ENCODE data around the gene FLII. TPM values are rescaled to one million over a fixed set of nuclear protein-coding genes. Genes with fewer than 3 reads are reported as not detected.

Gene FLII
- total and polyA plus RNA-seq, 2 of the 13 experiments (the other 11 are each of a cell fraction or from before 2014, with no cell fraction given), result 130 to 303 TPM

DNA sequence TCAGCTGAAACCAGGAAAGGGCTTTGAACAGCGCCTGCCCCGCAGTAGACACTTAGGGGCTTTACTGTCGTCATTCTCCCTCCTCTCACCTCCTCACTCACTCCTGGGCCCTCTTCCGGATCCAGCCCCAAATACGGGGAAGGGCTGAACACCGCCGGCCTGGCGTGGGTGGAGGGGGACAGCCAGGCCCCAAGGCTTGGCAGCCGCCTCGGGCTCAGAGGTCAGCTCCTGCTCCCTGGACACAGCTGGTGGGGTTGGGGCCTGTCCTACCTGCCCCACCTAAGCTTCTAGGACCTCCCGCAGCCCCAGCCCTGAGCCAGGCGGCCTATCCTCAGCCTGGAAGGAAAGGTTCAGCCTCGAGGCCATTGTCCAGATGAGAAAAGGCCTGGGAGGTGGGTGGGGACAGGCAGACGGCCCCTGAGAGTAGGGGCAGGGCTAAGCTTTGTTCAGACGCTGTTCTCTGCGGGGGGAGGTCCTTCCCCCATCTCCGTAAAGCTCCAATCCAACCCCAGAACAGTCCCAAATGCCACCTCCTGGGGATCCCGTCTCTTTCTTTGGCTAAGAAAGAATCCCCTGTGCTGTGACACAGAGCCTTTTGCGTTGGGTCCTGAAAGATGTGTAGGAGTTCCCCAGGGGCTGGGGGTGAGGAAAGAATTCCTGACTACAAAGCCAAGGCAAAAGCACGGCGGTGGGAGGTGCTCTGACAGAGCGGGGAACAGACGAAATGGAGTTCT is 34.0 kb downstream of the FLII start (continued):
- TF ChIP-seq, protein P1, sequence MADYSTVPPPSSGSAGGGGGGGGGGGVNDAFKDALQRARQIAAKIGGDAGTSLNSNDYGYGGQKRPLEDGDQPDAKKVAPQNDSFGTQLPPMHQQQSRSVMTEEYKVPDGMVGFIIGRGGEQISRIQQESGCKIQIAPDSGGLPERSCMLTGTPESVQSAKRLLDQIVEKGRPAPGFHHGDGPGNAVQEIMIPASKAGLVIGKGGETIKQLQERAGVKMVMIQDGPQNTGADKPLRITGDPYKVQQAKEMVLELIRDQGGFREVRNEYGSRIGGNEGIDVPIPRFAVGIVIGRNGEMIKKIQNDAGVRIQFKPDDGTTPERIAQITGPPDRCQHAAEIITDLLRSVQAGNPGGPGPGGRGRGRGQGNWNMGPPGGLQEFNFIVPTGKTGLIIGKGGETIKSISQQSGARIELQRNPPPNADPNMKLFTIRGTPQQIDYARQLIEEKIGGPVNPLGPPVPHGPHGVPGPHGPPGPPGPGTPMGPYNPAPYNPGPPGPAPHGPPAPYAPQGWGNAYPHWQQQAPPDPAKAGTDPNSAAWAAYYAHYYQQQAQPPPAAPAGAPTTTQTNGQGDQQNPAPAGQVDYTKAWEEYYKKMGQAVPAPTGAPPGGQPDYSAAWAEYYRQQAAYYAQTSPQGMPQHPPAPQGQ (CRISPR knock-in tag; IDR thresholded peaks at IDR 0.05; ENCODE audit: borderline replicate concordance), result no peak
- TF ChIP-seq EHMT2 (IDR thresholded peaks at IDR 0.05; ENCODE audit: borderline replicate concordance, low read depth, low read length) (no peak), FOXO1 (CRISPR knock-in tag; IDR thresholded peaks at IDR 0.05) (0 out of 2 replicates have a peak, but pooled peaks have one; percentile 23), TAF1 (CRISPR knock-in tag; IDR thresholded peaks at IDR 0.05) (peak; percentile 63), CHD4 (IDR thresholded peaks at IDR 0.05; ENCODE audit: borderline replicate concordance, low read length) (no peak), POGZ (CRISPR knock-in tag; IDR thresholded peaks at IDR 0.05) (no peak), ZNF501 (CRISPR knock-in tag; IDR thresholded peaks at IDR 0.05) (0 out of 2 replicates have a peak, but pooled peaks have one; percentile 34), FOXM1 (CRISPR knock-in tag; IDR thresholded peaks at IDR 0.05) (no peak), MIER2 (CRISPR knock-in tag; IDR thresholded peaks at IDR 0.05) (0 out of 2 replicates have a peak, but pooled peaks have one; percentile 13), DBP (CRISPR knock-in tag; IDR thresholded peaks at IDR 0.05; ENCODE audit: not compliant biosample characterization) (no peak), TCF7 (IDR thresholded peaks at IDR 0.05; ENCODE audit: low read depth) (no peak), NKX3-1 (CRISPR knock-in tag; IDR thresholded peaks at IDR 0.05) (no peak), NBN (conservative IDR thresholded peaks at IDR 0.05) (no peak), ZNF577 (CRISPR knock-in tag; IDR thresholded peaks at IDR 0.05; ENCODE audit: borderline replicate concordance, low read depth) (no peak), ZSCAN30 (CRISPR knock-in tag; IDR thresholded peaks at IDR 0.05) (no peak), KLF13 (CRISPR knock-in tag; IDR thresholded peaks at IDR 0.05) (no peak), HINFP (CRISPR knock-in tag; IDR thresholded peaks at IDR 0.05; ENCODE audit: low read depth) (no peak; the same call in 1 of the 2 replicates), KDM6A (CRISPR knock-in tag; IDR thresholded peaks at IDR 0.05; ENCODE audit: low read depth) (peak; percentile 17; the same call in 1 of the 2 replicates), ZNF788 (CRISPR knock-in tag; IDR thresholded peaks at IDR 0.05; ENCODE audit: borderline replicate concordance) (0 out of 2 replicates have a peak, but pooled peaks have one; percentile 58), KMT2A (CRISPR knock-in tag; IDR thresholded peaks at IDR 0.05) (no peak), ZNF10 (CRISPR knock-in tag; IDR thresholded peaks at IDR 0.05; ENCODE audit: borderline replicate concordance, low read depth) (no peak), ARHGAP35 (CRISPR knock-in tag; IDR thresholded peaks at IDR 0.05; ENCODE audit: borderline replicate concordance) (no peak), ZNF839 (CRISPR knock-in tag; IDR thresholded peaks at IDR 0.05; ENCODE audit: borderline replicate concordance) (no peak)
- TF ChIP-seq, protein P2, sequence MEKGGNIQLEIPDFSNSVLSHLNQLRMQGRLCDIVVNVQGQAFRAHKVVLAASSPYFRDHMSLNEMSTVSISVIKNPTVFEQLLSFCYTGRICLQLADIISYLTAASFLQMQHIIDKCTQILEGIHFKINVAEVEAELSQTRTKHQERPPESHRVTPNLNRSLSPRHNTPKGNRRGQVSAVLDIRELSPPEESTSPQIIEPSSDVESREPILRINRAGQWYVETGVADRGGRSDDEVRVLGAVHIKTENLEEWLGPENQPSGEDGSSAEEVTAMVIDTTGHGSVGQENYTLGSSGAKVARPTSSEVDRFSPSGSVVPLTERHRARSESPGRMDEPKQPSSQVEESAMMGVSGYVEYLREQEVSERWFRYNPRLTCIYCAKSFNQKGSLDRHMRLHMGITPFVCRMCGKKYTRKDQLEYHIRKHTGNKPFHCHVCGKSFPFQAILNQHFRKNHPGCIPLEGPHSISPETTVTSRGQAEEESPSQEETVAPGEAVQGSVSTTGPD (CRISPR knock-in tag; IDR thresholded peaks at IDR 0.05), result no peak

All from HepG2 (cell line).